ENCODE results near the gene FARP2. TPM values are rescaled to one million over a fixed set of nuclear protein-coding genes. Genes with fewer than 3 reads are reported as not detected.
"Not testable (repeated sequence)": the region's sequence is repeated elsewhere in the genome, so short reads cannot be mapped to it uniquely, and the experiment has no call there.

The FARP2 gene
- total and polyA plus RNA-seq, 5 experiments from 2014 or later = 3.4 to 22.9 (median 5.8) TPM

DNA sequence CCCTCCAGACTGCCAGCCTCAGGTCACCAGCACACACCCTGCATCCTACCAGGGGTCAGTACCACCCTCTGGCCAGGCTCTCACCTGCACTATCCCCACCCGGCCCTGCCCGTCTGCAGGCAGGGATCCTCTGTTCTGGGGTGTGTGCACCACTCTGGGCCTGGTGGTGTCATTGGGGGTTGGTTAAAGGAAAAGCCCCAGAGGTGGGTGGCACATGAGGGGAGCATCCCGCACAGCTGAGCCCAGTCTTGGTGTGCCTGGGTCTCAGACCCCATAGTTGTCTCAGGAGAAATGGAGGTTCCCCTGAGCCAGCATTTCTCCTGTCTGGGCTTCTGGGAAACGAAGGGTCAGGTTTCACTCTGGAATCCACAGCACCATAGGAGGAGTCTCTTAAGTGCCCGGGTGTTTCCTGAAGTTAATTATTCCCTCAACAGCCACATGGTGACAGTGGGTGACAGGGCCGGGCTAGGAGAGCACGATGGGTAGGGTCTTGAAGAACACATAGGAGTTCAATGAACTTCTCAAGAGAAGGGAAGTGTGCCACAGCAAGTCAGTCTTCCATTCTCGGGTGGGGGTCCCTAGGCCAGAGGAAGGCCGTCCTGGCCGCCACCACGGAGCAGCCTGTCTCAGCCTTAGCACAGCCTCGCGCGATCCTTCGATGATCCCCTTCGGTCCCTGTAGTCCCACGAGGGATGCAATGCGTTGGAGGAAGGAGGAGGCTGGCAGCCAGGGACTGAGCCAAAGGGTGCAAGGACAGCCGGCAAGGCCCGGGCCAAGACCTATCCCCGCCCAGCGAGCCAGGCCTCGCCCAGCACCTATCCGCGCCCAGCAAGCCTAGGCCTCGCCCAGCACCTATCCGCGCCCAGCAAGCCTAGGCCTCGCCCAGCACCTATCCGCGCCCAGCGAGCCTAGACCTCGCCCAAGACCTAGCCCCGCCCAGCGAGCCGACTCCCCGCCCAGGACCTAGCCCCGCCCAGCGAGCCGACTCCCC lies 1.1 kb upstream of the FARP2 start:
- peak in 1 of 2 donors; percentile 17 for ATAC-seq
- DNase-seq = peak; percentile 49 to 80 (median 64)
- Mint-ChIP-seq H3K27me3 (no peaks in the 10 kb centered on the region), H3K4me3 (peak overlapping the region in 5 of 10 donors; percentile 6 to 42 (median 30)), H3K9me3 (no peaks in the 10 kb centered on the region), H3K27ac (peak overlapping the region in 8 of 10 donors; percentile 9 to 95 (median 68)), H3K4me1 (peaks cover 11 to 34% (median 21%) of the 10 kb centered on the region in 4 donors), H3K36me3 (peaks cover 6 to 33% (median 7%) of the 10 kb centered on the region in 3 donors)
- POLR2A ChIA-PET = no interaction called here

DNA sequence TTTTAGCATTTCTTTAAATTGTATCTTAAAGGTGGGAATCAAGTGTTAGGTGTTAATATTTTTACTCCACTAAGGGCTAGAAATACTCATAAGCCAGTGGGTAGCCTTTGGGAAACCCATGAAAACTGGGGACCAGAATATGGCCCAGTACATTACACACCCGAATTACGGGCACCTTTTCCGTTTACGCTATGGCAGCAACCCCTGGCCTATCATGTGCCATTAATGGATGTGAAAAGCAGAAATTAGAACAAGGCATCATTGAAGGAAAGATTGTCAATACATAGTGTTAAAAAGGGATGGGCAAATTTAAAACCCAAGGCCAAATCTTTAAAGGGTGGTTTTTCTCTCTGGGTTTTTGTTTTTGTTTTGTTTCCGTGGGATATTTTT lies 781 bp downstream of the FARP2 start:
- ATAC-seq (no peak), DNase-seq (no peak)
- Mint-ChIP-seq H3K36me3 (peaks cover 0 to 16% (median 0%) of the 10 kb centered on the region in 3 donors), H3K9me3 (no peaks in the 10 kb centered on the region), H3K4me1 (peaks cover 8 to 37% (median 29%) of the 10 kb centered on the region in 4 donors), H3K4me3 (peak overlapping the region; percentile 67 to 90 (median 80)), H3K27ac (peak overlapping the region in 8 of 10 donors; percentile 6 to 92 (median 58)), H3K27me3 (no peaks in the 10 kb centered on the region)
- POLR2A ChIA-PET = no interaction called here

DNA sequence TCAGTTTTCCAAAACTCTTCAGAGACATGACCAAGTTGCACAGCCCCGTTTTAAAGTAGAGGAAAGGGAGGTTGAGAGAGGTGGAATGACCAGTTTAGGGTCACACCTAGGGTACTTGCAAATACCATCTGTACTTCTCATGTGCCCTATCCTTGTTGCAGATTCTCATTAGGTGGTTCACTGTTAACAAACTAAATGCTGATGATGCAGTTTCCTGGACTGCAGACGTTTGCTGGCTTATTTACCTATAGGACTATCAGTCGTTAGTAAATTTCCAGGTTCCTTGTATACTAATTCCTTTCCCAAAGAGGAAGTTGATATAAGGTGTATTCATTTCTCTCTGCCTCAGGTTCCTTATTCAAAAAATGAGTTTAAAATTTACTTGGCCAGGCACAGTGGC lies 1.4 kb downstream of the FARP2 start:
- peaks cover 0 to 10% (median 0%) of the 10 kb centered on the region in 3 donors for H3K36me3 Mint-ChIP-seq

DNA sequence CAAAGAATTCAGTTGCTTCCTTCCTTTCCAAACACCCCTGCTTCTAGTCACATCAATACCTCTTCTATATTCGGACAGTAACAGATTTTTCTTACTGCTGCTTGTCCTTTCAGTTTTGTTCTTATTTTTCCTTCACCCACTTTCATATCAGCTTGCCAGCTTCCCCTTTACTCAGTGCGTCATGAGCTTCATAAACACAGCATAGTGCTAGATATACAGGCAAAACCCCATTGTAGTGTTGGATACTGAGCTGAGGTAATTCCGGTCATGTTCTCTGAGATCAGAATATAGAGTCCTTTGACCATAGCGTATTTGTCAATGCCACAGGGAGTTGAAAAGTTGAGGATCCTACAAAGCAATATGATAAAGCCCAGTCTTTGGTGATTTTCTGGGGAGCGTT lies 2.4 kb downstream of the FARP2 start:
- POLR2A ChIA-PET = interaction anchor here (1.5 to 1.6 kb wide), 2 partner anchors 42 to 44 kb away, joined by 5 read pairs; no protein-coding TSS in a partner anchor
- H3K27ac Mint-ChIP-seq = peak overlapping the region in 2 of 10 donors; percentile 9 to 11
- H3K4me3 Mint-ChIP-seq = peak overlapping the region in 3 of 10 donors; percentile 19 to 77 (median 44)
- H3K36me3 Mint-ChIP-seq = peaks cover 0 to 2% (median 0%) of the 10 kb centered on the region in 3 donors
- H3K27me3 Mint-ChIP-seq = no peaks in the 10 kb centered on the region
- ATAC-seq (no peak), DNase-seq (no peak)
- H3K4me1 Mint-ChIP-seq = peaks cover 8 to 39% (median 29%) of the 10 kb centered on the region in 4 donors
- H3K9me3 Mint-ChIP-seq = no peaks in the 10 kb centered on the region

More for the DNA sequence above, 1.4 kb downstream of the FARP2 start:
- DNase-seq (no peak), ATAC-seq (no peak)
- POLR2A ChIA-PET = interaction anchor here (1.5 to 1.6 kb wide), 2 partner anchors 41 to 43 kb away, joined by 5 read pairs; no protein-coding TSS in a partner anchor
- H3K27me3 Mint-ChIP-seq = no peaks in the 10 kb centered on the region
- peak overlapping the region in 4 of 10 donors; percentile 8 to 92 (median 56) for H3K27ac Mint-ChIP-seq
- peak overlapping the region in 9 of 10 donors; percentile 67 to 90 (median 79) for H3K4me3 Mint-ChIP-seq
- H3K9me3 Mint-ChIP-seq = no peaks in the 10 kb centered on the region
- H3K4me1 Mint-ChIP-seq = peaks cover 8 to 37% (median 29%) of the 10 kb centered on the region in 4 donors

DNA sequence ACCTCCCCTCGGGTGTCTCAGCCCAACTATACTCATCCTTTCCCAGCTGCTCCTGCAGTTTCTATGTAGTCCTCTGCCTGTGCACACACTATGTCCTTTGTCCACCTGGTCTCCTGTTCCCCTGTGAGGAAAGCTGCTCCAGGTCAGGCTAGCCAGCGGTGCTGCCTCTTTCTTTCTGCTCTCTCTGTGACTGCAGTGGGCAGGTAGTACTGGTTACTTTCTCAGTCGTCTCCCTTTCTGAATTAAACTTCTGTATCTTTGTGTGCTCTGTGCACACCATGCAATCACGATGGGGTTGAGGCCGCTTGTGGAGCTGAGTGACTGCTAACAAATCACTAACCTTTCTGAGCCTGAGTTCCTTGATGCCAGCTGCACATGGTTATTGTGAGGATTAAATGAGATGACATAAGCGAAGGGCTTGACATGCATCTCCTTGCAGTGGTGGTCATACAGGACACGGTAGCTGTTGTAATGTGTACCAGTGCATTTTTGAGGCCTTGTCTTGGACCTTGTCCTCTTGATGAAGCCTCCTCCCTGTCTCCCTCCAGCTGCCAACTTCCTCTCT lies 3.5 kb downstream of the FARP2 start:
- Mint-ChIP-seq H3K27ac (no peak overlapping the region), H3K9me3 (no peaks in the 10 kb centered on the region), H3K27me3 (no peaks in the 10 kb centered on the region), H3K4me1 (peaks cover 8 to 41% (median 29%) of the 10 kb centered on the region in 4 donors), H3K36me3 (peaks cover 0 to 1% (median 0%) of the 10 kb centered on the region in 3 donors), H3K4me3 (peak overlapping the region in 1 of 10 donors; percentile 12)
- no peak for ATAC-seq
- POLR2A ChIA-PET = no interaction called here
- no peak for DNase-seq

DNA sequence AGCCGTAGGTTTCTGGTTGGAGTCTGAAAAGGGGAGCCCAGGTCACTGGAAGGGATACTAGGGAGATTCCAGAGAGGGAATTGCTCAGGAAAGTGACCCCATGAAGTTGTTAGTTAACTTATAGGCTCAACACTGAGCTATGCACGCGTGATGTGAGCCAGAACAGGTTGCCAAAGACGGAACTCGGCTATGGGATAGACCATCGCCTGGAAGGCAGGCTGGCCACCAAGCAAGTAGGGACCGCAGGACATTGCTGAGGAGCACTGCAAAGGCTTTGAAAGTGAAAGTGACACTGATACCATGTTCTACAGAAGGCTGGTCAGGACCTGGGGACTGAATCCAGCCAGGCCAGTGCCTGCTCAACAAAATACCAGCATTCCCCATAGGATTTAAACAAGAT lies 7.3 kb downstream of the FARP2 start:
- Mint-ChIP-seq H3K4me3 (no peak overlapping the region), H3K36me3 (peaks cover 0 to 1% (median 0%) of the 10 kb centered on the region in 3 donors), H3K27me3 (no peaks in the 10 kb centered on the region), H3K27ac (peak overlapping the region in 1 of 10 donors; percentile 57), H3K9me3 (no peaks in the 10 kb centered on the region), H3K4me1 (peaks cover 6 to 37% (median 15%) of the 10 kb centered on the region in 4 donors)
- POLR2A ChIA-PET = no interaction called here
- ATAC-seq (no peak), DNase-seq (no peak)

DNA sequence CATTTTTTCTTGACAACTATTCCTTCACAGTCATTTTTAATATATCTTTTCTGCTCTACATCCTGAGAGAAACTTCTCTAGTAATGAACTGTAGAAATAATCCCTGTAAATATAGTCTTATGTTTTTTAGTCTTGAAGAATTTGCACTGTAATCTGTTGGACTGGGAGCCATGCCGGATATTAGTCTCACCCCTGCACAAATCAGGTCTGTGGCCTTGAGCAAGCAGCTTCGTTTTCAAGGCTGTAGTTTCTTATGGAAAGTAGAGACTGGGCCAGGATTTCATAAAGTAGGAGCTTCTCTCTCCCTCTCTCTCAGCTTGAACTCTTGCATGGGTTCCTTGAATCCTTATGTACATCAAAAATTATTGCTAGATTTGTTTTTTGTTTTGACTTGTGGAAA lies 8.7 kb downstream of the FARP2 start:
- DNase-seq (no peak), ATAC-seq (no peak)
- POLR2A ChIA-PET = no interaction called here
- Mint-ChIP-seq H3K4me3 (no peak overlapping the region), H3K4me1 (peaks cover 2 to 23% (median 8%) of the 10 kb centered on the region in 4 donors), H3K27ac (no peak overlapping the region), H3K9me3 (no peaks in the 10 kb centered on the region), H3K27me3 (no peaks in the 10 kb centered on the region), H3K36me3 (peaks cover 0 to 3% (median 0%) of the 10 kb centered on the region in 3 donors)

DNA sequence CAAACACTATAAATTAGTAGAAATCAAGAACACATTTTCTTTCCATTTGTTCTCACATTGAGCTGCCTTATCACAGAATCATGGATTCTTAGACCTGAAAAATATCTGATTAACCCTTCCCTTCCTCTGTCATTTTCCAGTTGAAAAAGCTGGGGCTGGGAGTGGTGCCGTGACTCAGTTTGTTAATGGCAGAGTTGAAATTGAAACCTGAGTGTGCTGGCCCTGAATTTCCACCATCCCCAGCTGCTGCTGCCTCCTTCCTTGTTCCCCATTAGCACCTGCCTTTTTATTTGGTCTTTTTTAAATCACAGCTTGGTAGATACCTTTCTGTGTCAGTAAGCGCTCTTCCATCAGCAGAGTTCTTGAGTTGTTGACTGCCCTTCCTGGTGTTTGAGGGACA lies 10.6 kb downstream of the FARP2 start:
- H3K27ac Mint-ChIP-seq = no peak overlapping the region

DNA sequence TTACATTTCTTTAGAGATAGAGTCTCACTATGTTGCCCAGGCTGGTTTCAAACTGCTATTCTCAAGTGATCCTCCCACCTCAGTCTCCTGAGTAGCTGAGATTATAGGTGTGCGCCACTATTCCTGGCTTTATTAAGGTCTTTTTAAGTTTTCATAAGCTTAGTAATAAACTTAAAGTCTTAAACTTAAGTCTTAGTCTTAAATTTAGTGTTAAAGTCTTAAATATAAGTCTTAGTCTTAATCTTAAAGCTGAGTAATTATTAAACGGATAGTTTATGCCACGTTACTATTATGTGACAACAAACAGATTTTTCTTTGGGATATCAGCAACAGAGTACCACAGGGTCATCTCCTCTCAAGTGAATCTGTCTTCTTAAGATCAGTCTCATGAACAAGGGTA lies 12.6 kb downstream of the FARP2 start:
- H3K4me3 Mint-ChIP-seq = no peak overlapping the region
- no peak overlapping the region for H3K27ac Mint-ChIP-seq
- H3K9me3 Mint-ChIP-seq = no peaks in the 10 kb centered on the region
- peaks cover 0 to 9% (median 6%) of the 10 kb centered on the region in 3 donors for H3K36me3 Mint-ChIP-seq
- no peaks in the 10 kb centered on the region for H3K27me3 Mint-ChIP-seq
- H3K4me1 Mint-ChIP-seq = peaks cover 0 to 21% (median 1%) of the 10 kb centered on the region in 4 donors
- DNase-seq = no peak
- POLR2A ChIA-PET = no interaction called here
- ATAC-seq = no peak

More for the DNA sequence above, 10.6 kb downstream of the FARP2 start:
- POLR2A ChIA-PET = no interaction called here
- ATAC-seq = no peak
- no peak overlapping the region for H3K4me3 Mint-ChIP-seq
- H3K9me3 Mint-ChIP-seq = no peaks in the 10 kb centered on the region
- DNase-seq = no peak
- no peaks in the 10 kb centered on the region for H3K27me3 Mint-ChIP-seq
- peaks cover 0 to 3% (median 0%) of the 10 kb centered on the region in 3 donors for H3K36me3 Mint-ChIP-seq
- peaks cover 0 to 19% (median 1%) of the 10 kb centered on the region in 4 donors for H3K4me1 Mint-ChIP-seq

DNA sequence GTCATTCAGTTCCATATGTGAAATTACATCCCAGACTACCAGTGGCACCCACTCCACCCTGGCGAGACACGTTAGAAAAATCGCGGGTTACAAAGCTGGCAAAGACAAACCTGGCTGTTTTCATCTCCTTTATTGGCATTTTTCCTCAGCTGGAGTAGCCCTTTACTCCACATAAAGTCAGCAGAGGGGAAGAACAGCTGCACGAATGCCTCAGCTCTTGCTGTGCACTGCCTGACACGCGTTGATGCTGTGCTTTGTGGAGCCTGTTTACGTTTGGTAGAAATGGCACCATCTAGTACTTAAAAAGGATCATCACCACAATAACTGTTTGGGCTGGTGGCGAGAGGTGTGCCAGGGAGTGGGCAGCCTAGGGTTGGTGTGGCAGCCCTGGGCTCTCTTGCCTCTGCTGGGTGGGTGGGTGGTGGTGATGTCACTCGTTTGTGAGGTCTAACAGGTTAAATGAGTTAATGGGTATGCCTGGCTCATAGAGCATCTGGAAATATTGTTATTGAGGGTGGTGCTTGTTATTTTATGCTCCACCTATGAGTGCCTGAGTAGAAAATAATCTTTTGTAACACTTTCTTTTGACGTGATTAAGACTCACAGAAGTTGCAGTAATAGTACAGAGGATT lies 16.4 kb downstream of the FARP2 start:
- no peak overlapping the region for H3K27ac Mint-ChIP-seq
- ATAC-seq (no peak), DNase-seq (no peak)
- POLR2A ChIA-PET = no interaction called here
- no peak overlapping the region for H3K4me3 Mint-ChIP-seq
- peaks cover 0 to 23% (median 0%) of the 10 kb centered on the region in 4 donors for H3K4me1 Mint-ChIP-seq
- H3K36me3 Mint-ChIP-seq = peaks cover 0 to 29% (median 19%) of the 10 kb centered on the region in 3 donors
- no peaks in the 10 kb centered on the region for H3K27me3 Mint-ChIP-seq
- H3K9me3 Mint-ChIP-seq = no peaks in the 10 kb centered on the region

DNA sequence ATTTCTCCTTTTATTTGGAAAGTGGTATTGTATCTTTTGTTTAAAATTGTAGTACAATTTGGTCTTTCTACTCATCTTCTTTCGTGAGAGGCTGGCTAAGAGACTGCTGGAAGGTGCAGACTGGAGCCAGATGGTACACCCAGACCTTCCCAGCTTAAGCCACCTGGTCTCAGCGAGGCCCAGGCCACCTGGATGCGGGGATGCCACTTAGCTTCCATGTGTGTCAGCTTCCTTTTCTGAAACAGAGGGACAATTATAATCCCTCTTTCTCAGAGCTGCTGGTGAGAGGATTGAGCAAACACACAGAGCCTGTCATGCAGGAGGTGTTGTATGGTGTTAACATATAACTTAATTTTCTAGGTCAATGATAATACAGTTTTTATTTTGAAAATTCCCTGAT lies 17.4 kb downstream of the FARP2 start:
- H3K36me3 Mint-ChIP-seq = peaks cover 0 to 29% (median 19%) of the 10 kb centered on the region in 3 donors
- POLR2A ChIA-PET = interaction anchor here (0.5 kb wide), 1 partner anchor 133 kb away, joined by 3 read pairs; no protein-coding TSS in a partner anchor

DNA sequence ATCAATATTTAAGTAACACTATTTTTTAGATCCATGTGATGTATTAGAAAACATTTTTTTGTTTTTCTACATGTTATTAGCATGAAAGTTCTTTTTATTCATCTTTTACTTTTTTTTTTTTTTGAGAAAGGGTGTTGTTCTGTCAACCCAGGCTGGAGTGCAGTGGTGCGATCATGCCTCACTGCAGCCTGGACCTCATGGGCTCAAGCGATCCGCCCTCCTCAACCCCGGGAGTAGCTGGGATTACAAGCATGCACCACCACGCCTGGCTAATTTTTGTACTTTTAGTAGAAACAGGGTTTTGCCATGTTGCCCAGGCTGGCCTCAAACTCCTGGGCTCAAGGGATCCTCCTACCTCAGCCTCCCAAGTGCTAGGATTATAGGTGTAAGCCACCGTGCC lies 17.8 kb downstream of the FARP2 start:
- Mint-ChIP-seq H3K36me3 (peaks cover 0 to 29% (median 20%) of the 10 kb centered on the region in 3 donors), H3K4me1 (peaks cover 0 to 20% (median under 1%) of the 10 kb centered on the region in 4 donors)
- DNase-seq, H3K4me3 Mint-ChIP-seq, ATAC-seq, POLR2A ChIA-PET, H3K9me3 Mint-ChIP-seq, H3K27ac Mint-ChIP-seq, H3K27me3 Mint-ChIP-seq: not testable (repeated sequence)

More for the DNA sequence above, 17.4 kb downstream of the FARP2 start:
- Mint-ChIP-seq H3K4me3 (no peak overlapping the region), H3K27ac (no peak overlapping the region), H3K9me3 (no peaks in the 10 kb centered on the region), H3K4me1 (peaks cover 0 to 20% (median 0%) of the 10 kb centered on the region in 4 donors), H3K27me3 (no peaks in the 10 kb centered on the region)
- DNase-seq (no peak), ATAC-seq (no peak)
